ENCODE results near the gene INPP5A.
A peak's percentile ranks its signal among the peaks of the same experiment; 100 is the strongest.

INPP5A gene

DNA sequence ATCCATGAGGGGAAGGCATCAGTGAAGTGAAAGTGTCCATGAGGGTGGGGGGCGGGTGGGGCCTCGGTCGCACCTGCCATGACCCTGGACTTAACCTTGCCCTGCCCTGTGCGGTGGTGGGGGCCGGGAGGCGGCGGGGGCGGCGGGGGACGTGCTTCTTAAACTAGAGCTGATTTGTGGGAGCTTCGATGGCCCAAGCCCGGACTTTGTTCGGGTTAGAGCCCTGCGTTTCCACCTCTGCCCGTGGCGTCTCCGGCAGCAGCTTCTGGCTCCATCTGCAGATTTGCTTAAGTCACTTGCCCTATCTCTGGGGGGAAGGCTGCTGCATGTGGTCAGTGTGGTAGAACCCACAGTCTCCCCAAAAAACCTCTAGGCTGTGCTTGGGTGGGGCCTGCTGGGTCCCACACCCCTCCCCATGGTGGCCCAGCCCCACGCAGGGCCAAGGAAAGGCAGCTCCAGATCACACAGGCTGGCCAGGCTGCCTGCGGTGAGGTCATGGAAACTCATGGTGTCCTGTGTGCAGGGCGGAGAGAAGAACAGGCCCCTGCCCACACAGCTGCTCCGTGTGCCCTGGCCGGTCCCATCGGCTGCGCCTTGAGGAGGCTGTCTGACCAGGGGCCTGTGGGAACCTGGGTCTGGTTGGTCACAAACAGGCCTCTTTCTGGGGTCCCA lies 93.2 kb downstream of the INPP5A start:
- DNase-seq (ENCODE audit: insufficient read length, low spot score), result no peak
- TF ChIP-seq POU2F2 (IDR thresholded peaks at IDR 0.05; ENCODE audit: low read depth, low read length), result no peak
- TF ChIP-seq PAX5 (IDR thresholded peaks at IDR 0.05; ENCODE audit: insufficient read depth, low read length, severe bottlenecking), result no peak
- no peak for TF ChIP-seq POLR2AphosphoS5 (IDR thresholded peaks at IDR 0.05; ENCODE audit: low read depth, low read length)
- no peak for TF ChIP-seq POLR2A (IDR thresholded peaks at IDR 0.05; ENCODE audit: low read depth, low read length)
- no peak for TF ChIP-seq TAF1 (IDR thresholded peaks at IDR 0.05; ENCODE audit: low read depth, low read length)
- TF ChIP-seq SPI1 (IDR thresholded peaks at IDR 0.05; ENCODE audit: low read depth, low read length), result no peak
- no peak for FAIRE-seq

DNA sequence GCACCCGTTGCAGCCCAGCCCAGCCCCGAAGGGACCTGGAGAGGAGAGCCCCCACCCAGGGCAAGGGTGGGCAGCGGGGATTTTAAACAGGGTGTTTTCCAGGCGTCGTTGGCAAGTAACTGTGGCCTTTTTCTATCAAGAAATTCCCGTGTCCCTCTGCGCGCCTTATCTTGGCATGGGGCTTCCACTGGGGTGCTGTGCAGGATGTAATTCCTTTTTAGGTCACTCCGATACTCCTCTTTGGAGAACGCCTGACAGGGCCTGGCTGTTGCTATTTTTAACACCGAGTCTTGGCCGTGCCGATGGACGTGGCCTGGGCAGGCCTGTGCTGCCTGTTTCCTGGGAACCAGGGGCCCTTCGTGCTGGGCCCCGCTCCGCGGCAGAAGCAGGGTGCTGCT lies 93.8 kb downstream of the INPP5A start:
- no peak for TF ChIP-seq POLR2A (IDR thresholded peaks at IDR 0.05; ENCODE audit: low read depth, low read length)
- TF ChIP-seq SPI1 (IDR thresholded peaks at IDR 0.05; ENCODE audit: low read depth, low read length), result no peak
- TF ChIP-seq POLR2AphosphoS5 (IDR thresholded peaks at IDR 0.05; ENCODE audit: low read depth, low read length), result no peak
- TF ChIP-seq POU2F2 (IDR thresholded peaks at IDR 0.05; ENCODE audit: low read depth, low read length), result no peak
- TF ChIP-seq TAF1 (IDR thresholded peaks at IDR 0.05; ENCODE audit: low read depth, low read length), result no peak
- TF ChIP-seq PAX5 (IDR thresholded peaks at IDR 0.05; ENCODE audit: insufficient read depth, low read length, severe bottlenecking), result no peak
- FAIRE-seq, result no peak
- no peak for DNase-seq (ENCODE audit: insufficient read length, low spot score)

DNA sequence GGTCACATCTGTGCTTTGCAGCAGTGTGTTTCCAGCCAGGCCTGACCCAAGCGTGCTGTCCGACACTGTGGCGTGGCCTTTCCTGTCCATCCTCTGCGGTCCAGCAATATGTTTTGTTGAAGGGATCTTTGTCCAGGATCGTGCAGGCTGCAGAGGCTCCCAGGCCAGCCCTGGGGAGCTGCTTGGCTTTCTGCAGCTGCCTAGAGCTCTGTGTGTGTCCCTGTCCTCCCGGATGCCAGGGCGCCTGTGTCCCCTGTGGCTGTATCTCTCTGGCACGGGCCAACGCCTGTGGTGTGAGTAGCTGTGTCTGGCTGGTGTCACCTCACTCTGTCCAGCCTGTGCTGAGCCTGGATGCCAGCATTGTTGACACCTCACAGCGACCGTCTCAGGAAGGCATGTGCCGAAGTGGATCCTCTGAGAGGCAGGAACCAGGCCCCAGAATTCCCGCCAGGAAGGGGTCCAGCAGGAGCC lies 94.5 kb downstream of the INPP5A start:
- FAIRE-seq (no peak), DNase-seq (ENCODE audit: insufficient read length, low spot score) (no peak)
- no peak for TF ChIP-seq POLR2A (IDR thresholded peaks at IDR 0.05; ENCODE audit: low read depth, low read length)
- TF ChIP-seq SPI1 (IDR thresholded peaks at IDR 0.05; ENCODE audit: low read depth, low read length), result no peak
- no peak for TF ChIP-seq PAX5 (IDR thresholded peaks at IDR 0.05; ENCODE audit: insufficient read depth, low read length, severe bottlenecking)
- TF ChIP-seq POLR2AphosphoS5 (IDR thresholded peaks at IDR 0.05; ENCODE audit: low read depth, low read length), result no peak
- TF ChIP-seq TAF1 (IDR thresholded peaks at IDR 0.05; ENCODE audit: low read depth, low read length), result no peak
- no peak for TF ChIP-seq POU2F2 (IDR thresholded peaks at IDR 0.05; ENCODE audit: low read depth, low read length)

- no peak for DNase-seq (ENCODE audit: insufficient read length, low spot score)
- FAIRE-seq, result peak; percentile 43
- TF ChIP-seq SPI1 (IDR thresholded peaks at IDR 0.05; ENCODE audit: low read depth, low read length), result no peak
- TF ChIP-seq PAX5 (IDR thresholded peaks at IDR 0.05; ENCODE audit: insufficient read depth, low read length, severe bottlenecking), result no peak
- TF ChIP-seq TAF1 (IDR thresholded peaks at IDR 0.05; ENCODE audit: low read depth, low read length), result no peak
- no peak for TF ChIP-seq POLR2A (IDR thresholded peaks at IDR 0.05; ENCODE audit: low read depth, low read length)
- no peak for TF ChIP-seq POLR2AphosphoS5 (IDR thresholded peaks at IDR 0.05; ENCODE audit: low read depth, low read length)
- TF ChIP-seq POU2F2 (IDR thresholded peaks at IDR 0.05; ENCODE audit: low read depth, low read length), result no peak
These were observed 95.5 kb downstream of the INPP5A start for GRCh38 chr10:132632851-132633684.

DNA sequence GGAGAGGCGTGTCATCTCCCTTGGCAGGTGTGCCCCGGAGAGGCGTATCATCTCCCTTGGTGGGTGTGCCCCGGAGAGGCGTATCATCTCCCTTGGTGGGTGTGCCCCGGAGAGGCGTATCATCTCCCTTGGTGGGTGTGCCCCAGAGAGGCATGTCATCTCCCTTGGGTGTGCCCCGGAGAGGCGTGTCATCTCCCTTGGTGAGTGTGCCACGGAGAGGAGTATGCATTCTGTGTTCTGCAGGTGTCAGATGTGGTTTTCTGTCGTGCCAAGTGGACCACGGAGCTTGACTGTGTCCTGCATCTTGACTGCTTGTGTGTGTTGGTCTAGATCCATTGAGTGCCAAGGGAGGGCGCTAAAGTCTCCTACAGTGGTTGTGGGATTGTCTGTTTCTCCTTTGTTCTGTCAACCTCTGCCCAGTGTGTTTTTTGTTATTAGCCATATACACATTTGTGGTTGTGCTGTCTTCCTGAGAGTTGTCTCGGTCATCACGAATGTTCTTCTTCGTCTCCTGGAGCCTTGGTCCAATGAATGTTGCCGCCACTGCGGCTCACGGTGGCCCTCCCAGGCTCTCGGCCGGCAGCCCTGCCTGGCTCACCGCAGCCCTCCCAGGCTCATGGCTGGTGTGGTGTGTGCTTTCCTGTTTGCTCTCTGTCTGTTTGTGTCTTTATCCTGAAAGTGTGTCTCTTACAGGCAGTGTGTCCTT lies 96.8 kb downstream of the INPP5A start:
- FAIRE-seq (peak; percentile 64), DNase-seq (ENCODE audit: insufficient read length, low spot score) (no peak)
- TF ChIP-seq TAF1 (IDR thresholded peaks at IDR 0.05; ENCODE audit: low read depth, low read length), result no peak
- no peak for TF ChIP-seq POLR2A (IDR thresholded peaks at IDR 0.05; ENCODE audit: low read depth, low read length)
- TF ChIP-seq PAX5 (IDR thresholded peaks at IDR 0.05; ENCODE audit: insufficient read depth, low read length, severe bottlenecking), result no peak
- no peak for TF ChIP-seq POLR2AphosphoS5 (IDR thresholded peaks at IDR 0.05; ENCODE audit: low read depth, low read length)
- TF ChIP-seq POU2F2 (IDR thresholded peaks at IDR 0.05; ENCODE audit: low read depth, low read length), result no peak
- no peak for TF ChIP-seq SPI1 (IDR thresholded peaks at IDR 0.05; ENCODE audit: low read depth, low read length)

DNA sequence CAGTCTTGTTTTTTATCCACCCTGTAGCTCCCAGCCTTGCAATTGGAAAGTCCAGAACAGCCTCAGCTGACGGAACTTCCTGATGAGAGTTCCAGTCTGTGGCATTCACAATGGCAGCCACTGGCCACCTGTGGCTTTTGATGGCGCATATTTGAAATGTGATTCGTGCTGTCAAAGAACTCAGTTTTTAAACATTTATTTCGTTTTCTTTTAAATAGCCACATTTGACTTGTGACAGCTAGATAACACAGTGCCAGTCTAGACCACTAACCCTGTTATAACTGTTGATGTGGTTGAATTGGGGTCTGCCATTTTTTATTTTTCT lies 97.3 kb downstream of the INPP5A start:
- TF ChIP-seq POU2F2 (IDR thresholded peaks at IDR 0.05; ENCODE audit: low read depth, low read length) (no peak), SPI1 (IDR thresholded peaks at IDR 0.05; ENCODE audit: low read depth, low read length) (no peak), TAF1 (IDR thresholded peaks at IDR 0.05; ENCODE audit: low read depth, low read length) (no peak), POLR2A (IDR thresholded peaks at IDR 0.05; ENCODE audit: low read depth, low read length) (no peak), PAX5 (IDR thresholded peaks at IDR 0.05; ENCODE audit: insufficient read depth, low read length, severe bottlenecking) (no peak), POLR2AphosphoS5 (IDR thresholded peaks at IDR 0.05; ENCODE audit: low read depth, low read length) (no peak)
- DNase-seq (ENCODE audit: insufficient read length, low spot score) (no peak), FAIRE-seq (peak; percentile 58)

GRCh38 chr10:132636358-132636757 lies 98.8 kb downstream of the INPP5A start:
- TF ChIP-seq SPI1 (IDR thresholded peaks at IDR 0.05; ENCODE audit: low read depth, low read length) (no peak), POU2F2 (IDR thresholded peaks at IDR 0.05; ENCODE audit: low read depth, low read length) (no peak), PAX5 (IDR thresholded peaks at IDR 0.05; ENCODE audit: insufficient read depth, low read length, severe bottlenecking) (no peak), POLR2AphosphoS5 (IDR thresholded peaks at IDR 0.05; ENCODE audit: low read depth, low read length) (no peak), POLR2A (IDR thresholded peaks at IDR 0.05; ENCODE audit: low read depth, low read length) (no peak), TAF1 (IDR thresholded peaks at IDR 0.05; ENCODE audit: low read depth, low read length) (no peak)
- DNase-seq (ENCODE audit: insufficient read length, low spot score) (no peak), FAIRE-seq (no peak)

- FAIRE-seq, result peak; percentile 76
- DNase-seq (ENCODE audit: insufficient read length, low spot score), result peak; percentile 61
These were observed 100.0 kb downstream of the INPP5A start for GRCh38 chr10:132637477-132638129.

More at GRCh38 chr10:132637477-132638129, 100.0 kb downstream of the INPP5A start:
- TF ChIP-seq SPI1 (IDR thresholded peaks at IDR 0.05; ENCODE audit: low read depth, low read length), result peak; percentile 2; the same call in 1 of the 2 replicates
- TF ChIP-seq POLR2A (IDR thresholded peaks at IDR 0.05; ENCODE audit: low read depth, low read length), result no peak
